HG02798 (cell line): ENCODE measurements around the gene FAM219A.

ENCODE experiments used
- ATAC-seq: cut with Tn5 transposase; IDR thresholded peaks from one replicate; pipeline ENCODE4 v1.9.1; 2021; ENCODE audit warnings: mild to moderate bottlenecking; ENCODE audit not compliant: unreplicated experiment, poor library complexity

The FAM219A gene

GRCh38 chr9:34458013-34458958 lies at the start of gene FAM219A, which contains the start of gene DNAI1:
Gene FAM219A (minus strand): TSS chr9:34458570. CDS start chr9:34458263, 307 bp downstream.
Gene DNAI1 (plus strand): TSS chr9:34458805. CDS start chr9:34459006, 201 bp downstream.
- peak; percentile 98 for ATAC-seq

GRCh38 chr9:34507966-34508365 lies 49.6 kb upstream of the FAM219A start:
- no peak for ATAC-seq

GRCh38 chr9:34507556-34507955 lies 49.2 kb upstream of the FAM219A start:
- no peak for ATAC-seq

GRCh38 chr9:34506623-34507022 lies 48.3 kb upstream of the FAM219A start:
- ATAC-seq: no peak

- ATAC-seq: no peak
Measured at GRCh38 chr9:34505370-34506120, 47.2 kb upstream of the FAM219A start.

GRCh38 chr9:34503406-34503805 lies 45.0 kb upstream of the FAM219A start:
- no peak for ATAC-seq

- ATAC-seq: no peak
Measured at GRCh38 chr9:34502891-34503290, 44.5 kb upstream of the FAM219A start.

GRCh38 chr9:34502471-34502870 lies 44.1 kb upstream of the FAM219A start:
- no peak for ATAC-seq

GRCh38 chr9:34501889-34502425 lies 43.6 kb upstream of the FAM219A start:
- no peak for ATAC-seq

GRCh38 chr9:34501372-34501771 lies 43.0 kb upstream of the FAM219A start:
- no peak for ATAC-seq

- no peak for ATAC-seq
Measured at GRCh38 chr9:34500623-34501267, 42.4 kb upstream of the FAM219A start.

GRCh38 chr9:34499076-34499475 lies 40.7 kb upstream of the FAM219A start:
- no peak for ATAC-seq

GRCh38 chr9:34498553-34498952 lies 40.2 kb upstream of the FAM219A start:
- ATAC-seq: no peak

GRCh38 chr9:34496149-34496712 lies 37.9 kb upstream of the FAM219A start:
- no peak for ATAC-seq

GRCh38 chr9:34493972-34494535 lies 35.7 kb upstream of the FAM219A start:
- no peak for ATAC-seq

- ATAC-seq: no peak
Measured at GRCh38 chr9:34492051-34492450, 33.7 kb upstream of the FAM219A start.

- no peak for ATAC-seq
Measured at GRCh38 chr9:34491596-34491995, 33.2 kb upstream of the FAM219A start.

- ATAC-seq: no peak
Measured at GRCh38 chr9:34490760-34491159, 32.4 kb upstream of the FAM219A start.

- ATAC-seq: no peak
Measured at GRCh38 chr9:34490360-34490759, 32.0 kb upstream of the FAM219A start.

GRCh38 chr9:34486572-34486971 lies 28.2 kb upstream of the FAM219A start:
- no peak for ATAC-seq
